T-helper 2 cell (primary cell): ENCODE results near the gene ATP5F1E.
"Not testable (repeated sequence)": the region's sequence is repeated elsewhere in the genome, so short reads cannot be mapped to it uniquely, and the experiment has no call there.

Experiments used
- DNase-seq, 5 experiments: peaks; one replicate each; pipeline versions ENCODE4 v3.0.0 to v3.0.0-alpha.2; 2012 to 2022

Gene ATP5F1E

GRCh38 chr20:59019217-59019616 lies 12.9 kb downstream of the ATP5F1E start, which contains the start of gene TUBB1:
TUBB1 (plus strand) TSS chr20:59019429; CDS start chr20:59019523, 94 bp downstream.
- no peak for DNase-seq

GRCh38 chr20:59018817-59019216 lies 13.3 kb downstream of the ATP5F1E start:
- DNase-seq = no peak

- DNase-seq = no peak
These were observed 14.5 kb downstream of the ATP5F1E start for GRCh38 chr20:59017493-59018231.

- DNase-seq = peak in 1 of 5 experiments; percentile 35
These were observed 15.2 kb downstream of the ATP5F1E start for GRCh38 chr20:59016795-59017492.

- DNase-seq = no peak
These were observed 16.1 kb downstream of the ATP5F1E start for GRCh38 chr20:59015812-59016711.

GRCh38 chr20:59015411-59015810 lies 16.7 kb downstream of the ATP5F1E start:
- DNase-seq = no peak

GRCh38 chr20:59014680-59015389 lies 17.3 kb downstream of the ATP5F1E start:
- DNase-seq = no peak

GRCh38 chr20:59013959-59014608 lies 18.1 kb downstream of the ATP5F1E start:
- DNase-seq = peak in 2 of 5 experiments; percentile 47 to 93

GRCh38 chr20:59013031-59013951 lies 18.8 kb downstream of the ATP5F1E start:
- no peak for DNase-seq

- not testable (repeated sequence) for DNase-seq
These were observed 20.3 kb downstream of the ATP5F1E start for GRCh38 chr20:59011874-59012157.

- DNase-seq = peak in 1 of 5 experiments; percentile 38
These were observed 20.9 kb downstream of the ATP5F1E start for GRCh38 chr20:59010995-59011873.

- DNase-seq = no peak
These were observed 21.7 kb downstream of the ATP5F1E start for GRCh38 chr20:59010321-59010994.

- DNase-seq = no peak
These were observed 23.3 kb downstream of the ATP5F1E start for GRCh38 chr20:59008715-59009336.

- no peak for DNase-seq
These were observed 24.2 kb downstream of the ATP5F1E start for GRCh38 chr20:59007665-59008511.

- DNase-seq = peak in 4 of 5 experiments; percentile 17 to 69 (median 30)
These were observed 25.1 kb downstream of the ATP5F1E start, which contains the start of gene CTSZ for GRCh38 chr20:59006864-59007664. CTSZ (minus strand) TSS chr20:59007254; CDS start chr20:59007128, 126 bp downstream.

- no peak for DNase-seq
These were observed 25.8 kb downstream of the ATP5F1E start for GRCh38 chr20:59006167-59006863.
